ENCODE results near the gene B4GALT2. TPM values are rescaled to one million over a fixed set of nuclear protein-coding genes. Genes with fewer than 3 reads are reported as not detected.

The B4GALT2 gene
- polyA plus RNA-seq, 1 of the 3 experiments (the other 2 are of a cell fraction) = 48.0 TPM

DNA sequence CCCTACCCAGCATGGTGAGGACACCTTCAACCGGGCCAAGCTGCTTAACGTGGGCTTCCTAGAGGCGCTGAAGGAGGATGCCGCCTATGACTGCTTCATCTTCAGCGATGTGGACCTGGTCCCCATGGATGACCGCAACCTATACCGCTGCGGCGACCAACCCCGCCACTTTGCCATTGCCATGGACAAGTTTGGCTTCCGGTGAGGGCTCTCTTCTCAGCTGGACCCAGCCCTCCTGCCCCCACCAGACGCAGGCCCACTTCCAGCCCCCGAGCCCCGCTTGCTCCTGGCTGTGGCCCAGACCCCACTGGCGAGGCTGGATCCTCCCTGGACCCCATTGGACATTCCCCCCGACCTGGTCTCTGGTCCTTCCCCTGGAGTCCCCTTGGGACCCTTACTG lies 5.8 kb downstream of the B4GALT2 start (continued):
- TF ChIP-seq RAD21 (IDR thresholded peaks at IDR 0.05; ENCODE audit: low read length) (no peak), GATA2 (CRISPR knock-in tag; IDR thresholded peaks at IDR 0.05) (no peak), RCOR1 (IDR thresholded peaks at IDR 0.05; ENCODE audit: low read length) (no peak), EZH2phosphoT487 (IDR thresholded peaks at IDR 0.05; ENCODE audit: borderline replicate concordance, low read depth) (no peak), FOSL2 (IDR thresholded peaks at IDR 0.05; ENCODE audit: borderline replicate concordance, low read depth) (no peak)

DNA sequence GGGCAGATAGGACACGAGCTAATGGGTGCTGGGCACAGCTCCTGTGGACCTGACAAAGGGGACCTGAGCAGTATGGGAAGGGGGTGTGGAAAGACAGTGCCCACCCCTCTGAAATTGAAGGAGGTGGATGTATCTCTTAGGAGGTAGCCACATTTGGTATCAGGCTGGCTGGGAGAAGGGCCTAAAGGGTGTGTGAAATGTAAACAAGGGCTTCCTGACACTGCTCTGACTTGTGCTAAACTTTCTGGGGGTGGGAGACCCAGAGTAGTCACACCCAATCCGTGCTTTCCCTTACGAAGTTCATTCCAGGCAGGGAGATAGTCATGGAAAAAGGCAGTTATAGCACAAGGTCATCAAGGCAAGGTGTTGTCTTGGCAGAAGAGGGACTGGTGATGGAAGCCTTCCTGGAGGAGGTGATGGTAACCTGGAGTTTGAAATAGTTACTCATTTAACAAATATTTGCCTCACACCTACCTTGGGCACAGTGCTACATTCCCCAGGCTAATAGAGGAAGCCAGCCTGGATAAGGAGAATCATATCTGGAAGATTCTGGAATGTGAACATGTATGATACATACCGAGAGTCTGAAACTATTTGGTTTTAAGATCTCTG lies 7.1 kb downstream of the B4GALT2 start:
- H3F3A ChIP-seq (replicated peaks; ENCODE audit: insufficient read depth) = peaks cover 4% of the 10 kb centered on the region
- H2AFZ ChIP-seq (ENCODE audit: low read depth) = no peak overlapping the region
- DNase-seq = no peak
- POLR2A ChIA-PET = no interaction called here
- H3K9me2 ChIP-seq = no peaks in the 10 kb centered on the region
- WGBS (ENCODE audit: low lambda C conversion rate) = 91% methylated on average over 4 of the region's 4 CpGs
- peaks cover 10% of the 10 kb centered on the region for H4K20me1 ChIP-seq (ENCODE audit: insufficient read depth)
- TF ChIP-seq, protein P1, sequence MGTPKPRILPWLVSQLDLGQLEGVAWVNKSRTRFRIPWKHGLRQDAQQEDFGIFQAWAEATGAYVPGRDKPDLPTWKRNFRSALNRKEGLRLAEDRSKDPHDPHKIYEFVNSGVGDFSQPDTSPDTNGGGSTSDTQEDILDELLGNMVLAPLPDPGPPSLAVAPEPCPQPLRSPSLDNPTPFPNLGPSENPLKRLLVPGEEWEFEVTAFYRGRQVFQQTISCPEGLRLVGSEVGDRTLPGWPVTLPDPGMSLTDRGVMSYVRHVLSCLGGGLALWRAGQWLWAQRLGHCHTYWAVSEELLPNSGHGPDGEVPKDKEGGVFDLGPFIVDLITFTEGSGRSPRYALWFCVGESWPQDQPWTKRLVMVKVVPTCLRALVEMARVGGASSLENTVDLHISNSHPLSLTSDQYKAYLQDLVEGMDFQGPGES (IDR thresholded peaks at IDR 0.05; ENCODE audit: low read depth, low read length) = no peak
- TF ChIP-seq NRF1 (IDR thresholded peaks at IDR 0.05; ENCODE audit: low read depth, low read length) (no peak), ZBTB33 (IDR thresholded peaks at IDR 0.05; ENCODE audit: borderline replicate concordance, low read depth) (no peak)
- H3K27me3 ChIP-seq (ENCODE audit: insufficient read depth) = no peaks in the 10 kb centered on the region
- H3K36me3 ChIP-seq (replicated peaks in 1 of 2; ENCODE audit: control insufficient read depth in 1 of 2, insufficient read depth in 2 of 2, low read length in 1 of 2) = peaks cover 4 to 21% of the 10 kb centered on the region in 2 experiments
- H3K79me2 ChIP-seq (ENCODE audit: insufficient read depth) = peaks cover 19% of the 10 kb centered on the region; the same call in 1 of the 2 replicates
- no peaks in the 10 kb centered on the region for H3K9me3 ChIP-seq
- H3K4me1 ChIP-seq (ENCODE audit: control insufficient read depth in 1 of 2, insufficient read depth in 2 of 2, low read depth in 1 of 2, low read length in 1 of 2) = peaks cover 8 to 10% of the 10 kb centered on the region in 2 experiments; a peak in 3 of 4 replicates
- CTCF ChIA-PET = interaction anchor here (1.5 kb wide), 1 partner anchor 51 kb away, joined by 3 read pairs; no protein-coding TSS in a partner anchor
- no peak overlapping the region for H3K9ac ChIP-seq
- H3K4me2 ChIP-seq = no peak overlapping the region
- H3K4me3 ChIP-seq (ENCODE audit: low read depth in 2 of 2, low read length in 1 of 2) = no peak overlapping the region
- no peak overlapping the region for H3K27ac ChIP-seq (ENCODE audit: low read depth in 2 of 2, low read length in 1 of 2)

DNA sequence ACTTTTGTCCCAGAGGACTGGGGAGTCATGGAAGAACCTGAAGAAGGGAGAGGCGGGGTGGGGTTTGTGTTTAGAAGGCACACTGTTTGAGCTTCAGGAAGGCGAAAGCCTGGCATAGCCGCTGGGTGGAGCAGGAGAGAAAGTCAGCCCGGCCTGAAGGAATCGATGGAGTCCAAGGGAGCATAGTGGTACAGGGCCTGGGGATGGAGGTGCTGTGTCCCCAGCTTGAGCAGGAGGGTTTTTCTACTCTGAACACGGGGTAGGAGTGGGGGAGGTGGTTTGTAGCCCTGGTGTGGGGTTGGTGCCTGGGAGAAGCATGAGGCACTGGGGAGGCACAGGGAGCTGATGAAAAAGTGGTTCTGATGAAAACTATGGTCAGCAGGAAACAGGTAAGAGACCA lies 7.7 kb downstream of the B4GALT2 start:
- Histone ChIP-seq H3K36me3 (replicated peaks in 1 of 2; ENCODE audit: control insufficient read depth in 1 of 2, insufficient read depth in 2 of 2, low read length in 1 of 2) (peaks cover 4 to 18% of the 10 kb centered on the region in 2 experiments), H3K79me2 (ENCODE audit: insufficient read depth) (peaks cover 13% of the 10 kb centered on the region; the same call in 1 of the 2 replicates), H3F3A (replicated peaks; ENCODE audit: insufficient read depth) (peaks cover 4% of the 10 kb centered on the region), H4K20me1 (ENCODE audit: insufficient read depth) (peaks cover 5% of the 10 kb centered on the region), H3K9me3 (no peaks in the 10 kb centered on the region), H3K4me2 (no peak overlapping the region), H3K27ac (ENCODE audit: low read depth in 2 of 2, low read length in 1 of 2) (no peak overlapping the region), H3K4me1 (ENCODE audit: control insufficient read depth in 1 of 2, insufficient read depth in 2 of 2, low read depth in 1 of 2, low read length in 1 of 2) (peaks cover 8 to 10% of the 10 kb centered on the region in 2 experiments; a peak in 3 of 4 replicates), H3K4me3 (ENCODE audit: low read depth in 2 of 2, low read length in 1 of 2) (no peak overlapping the region), H3K9me2 (no peaks in the 10 kb centered on the region), H2AFZ (ENCODE audit: low read depth) (no peak overlapping the region), H3K27me3 (ENCODE audit: insufficient read depth) (no peaks in the 10 kb centered on the region), H3K9ac (no peak overlapping the region)
- WGBS (ENCODE audit: low lambda C conversion rate) = 94% methylated on average over 6 of the region's 6 CpGs
- ChIA-PET POLR2A (no interaction called here), CTCF (interaction anchor here (1.0 to 1.5 kb wide), 2 partner anchors 52 to 54 kb away, joined by 3 read pairs; no protein-coding TSS in a partner anchor)
- no peak for DNase-seq
- no peak for TF ChIP-seq RFX5 (IDR thresholded peaks at IDR 0.05; ENCODE audit: low read length)
- no peak for TF ChIP-seq TCF12 (IDR thresholded peaks at IDR 0.05)
- TF ChIP-seq SMC3 (IDR thresholded peaks at IDR 0.05; ENCODE audit: low read depth, low read length) = no peak
- no peak for TF ChIP-seq ZBTB33 (IDR thresholded peaks at IDR 0.05; ENCODE audit: borderline replicate concordance, low read depth)
- no peak for TF ChIP-seq SIN3A (IDR thresholded peaks at IDR 0.05; ENCODE audit: borderline replicate concordance, low read depth, low read length)
- no peak for TF ChIP-seq TAF1 (IDR thresholded peaks at IDR 0.05; ENCODE audit: borderline replicate concordance, low read depth, low read length)
- no peak for TF ChIP-seq POLR2AphosphoS5 (IDR thresholded peaks at IDR 0.05; ENCODE audit: low read depth, low read length)
- TF ChIP-seq, protein P2, sequence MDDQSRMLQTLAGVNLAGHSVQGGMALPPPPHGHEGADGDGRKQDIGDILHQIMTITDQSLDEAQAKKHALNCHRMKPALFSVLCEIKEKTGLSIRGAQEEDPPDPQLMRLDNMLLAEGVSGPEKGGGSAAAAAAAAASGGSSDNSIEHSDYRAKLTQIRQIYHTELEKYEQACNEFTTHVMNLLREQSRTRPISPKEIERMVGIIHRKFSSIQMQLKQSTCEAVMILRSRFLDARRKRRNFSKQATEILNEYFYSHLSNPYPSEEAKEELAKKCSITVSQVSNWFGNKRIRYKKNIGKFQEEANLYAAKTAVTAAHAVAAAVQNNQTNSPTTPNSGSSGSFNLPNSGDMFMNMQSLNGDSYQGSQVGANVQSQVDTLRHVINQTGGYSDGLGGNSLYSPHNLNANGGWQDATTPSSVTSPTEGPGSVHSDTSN (IDR thresholded peaks at IDR 0.05) = no peak
- TF ChIP-seq MXI1 (IDR thresholded peaks at IDR 0.05; ENCODE audit: low read depth, low read length) = no peak
- no peak for TF ChIP-seq USF2 (IDR thresholded peaks at IDR 0.05; ENCODE audit: borderline replicate concordance, low read depth, low read length)
